GF-D8 (cell line): ENCODE data around the gene UNC80.

Source experiments
- DNase-seq: peaks from one replicate; lab custom pipeline; 2025; lab: John Stamatoyannopoulos, UW

The UNC80 gene

GRCh38 chr2:209917154-209917771 lies 145.6 kb downstream of the UNC80 start:
- no peak for DNase-seq

GRCh38 chr2:209918251-209918650 lies 146.6 kb downstream of the UNC80 start:
- no peak for DNase-seq

GRCh38 chr2:209922116-209922515 lies 150.5 kb downstream of the UNC80 start:
- DNase-seq = no peak

- DNase-seq = no peak
Observed at GRCh38 chr2:209929369-209929768, 157.7 kb downstream of the UNC80 start.

- no peak for DNase-seq
Observed at GRCh38 chr2:209933499-209934483, 162.2 kb downstream of the UNC80 start.

GRCh38 chr2:209936106-209936666 lies 164.6 kb downstream of the UNC80 start:
- no peak for DNase-seq

GRCh38 chr2:209937893-209938292 lies 166.3 kb downstream of the UNC80 start:
- DNase-seq = no peak

- DNase-seq = no peak
Observed at GRCh38 chr2:209938906-209939305, 167.3 kb downstream of the UNC80 start.

- DNase-seq = no peak
Observed at GRCh38 chr2:209940936-209941335, 169.3 kb downstream of the UNC80 start.

- DNase-seq = no peak
Observed at GRCh38 chr2:209942426-209942825, 170.8 kb downstream of the UNC80 start.

GRCh38 chr2:209942936-209943605 lies 171.4 kb downstream of the UNC80 start:
- no peak for DNase-seq

GRCh38 chr2:209943776-209944175 lies 172.1 kb downstream of the UNC80 start:
- no peak for DNase-seq

GRCh38 chr2:209946539-209946938 lies 174.9 kb downstream of the UNC80 start:
- no peak for DNase-seq

- no peak for DNase-seq
Observed at GRCh38 chr2:209956271-209956670, 184.6 kb downstream of the UNC80 start.

GRCh38 chr2:209958016-209958415 lies 186.4 kb downstream of the UNC80 start:
- no peak for DNase-seq

GRCh38 chr2:209960045-209960444 lies 188.4 kb downstream of the UNC80 start:
- no peak for DNase-seq

GRCh38 chr2:209960676-209961630 lies 189.3 kb downstream of the UNC80 start:
- DNase-seq = peak; percentile 10

- no peak for DNase-seq
Observed at GRCh38 chr2:209965723-209966122, 194.1 kb downstream of the UNC80 start.

GRCh38 chr2:209969692-209970091 lies 198.1 kb downstream of the UNC80 start:
- DNase-seq = no peak

- no peak for DNase-seq
Observed at GRCh38 chr2:209970271-209970670, 198.6 kb downstream of the UNC80 start.

GRCh38 chr2:209970711-209971110 lies 199.1 kb downstream of the UNC80 start:
- DNase-seq = no peak
